ENCODE results near the gene GDF15.

Gene GDF15

GRCh38 chr19:18420930-18421329, 35.0 kb downstream of the GDF15 start:
- DNase-seq = no peak

- no peak for DNase-seq
Observed at GRCh38 chr19:18421371-18421959, 35.5 kb downstream of the GDF15 start.

GRCh38 chr19:18422530-18423191, 36.7 kb downstream of the GDF15 start:
- no peak for DNase-seq

- DNase-seq = no peak
Observed at GRCh38 chr19:18423258-18424020, 37.5 kb downstream of the GDF15 start.

- no peak for DNase-seq
Observed at GRCh38 chr19:18424122-18424889, 38.3 kb downstream of the GDF15 start.

GRCh38 chr19:18424890-18425514, 39.0 kb downstream of the GDF15 start:
- no peak for DNase-seq

- no peak for DNase-seq
Observed at GRCh38 chr19:18425515-18426415, 39.8 kb downstream of the GDF15 start.

GRCh38 chr19:18426416-18426767, 40.4 kb downstream of the GDF15 start:
- DNase-seq = no peak

GRCh38 chr19:18427080-18427742, 41.3 kb downstream of the GDF15 start:
- DNase-seq = no peak

GRCh38 chr19:18427743-18428113, 41.8 kb downstream of the GDF15 start:
- DNase-seq = no peak

GRCh38 chr19:18428173-18428786, 42.3 kb downstream of the GDF15 start:
- no peak for DNase-seq

- DNase-seq = no peak
Observed at GRCh38 chr19:18428787-18429674, 43.1 kb downstream of the GDF15 start.

GRCh38 chr19:18429717-18430416, 43.9 kb downstream of the GDF15 start:
- no peak for DNase-seq

GRCh38 chr19:18430417-18431144, 44.6 kb downstream of the GDF15 start:
- DNase-seq = no peak

GRCh38 chr19:18431351-18432197, 45.6 kb downstream of the GDF15 start:
- no peak for DNase-seq

GRCh38 chr19:18432275-18433014, 46.5 kb downstream of the GDF15 start:
- no peak for DNase-seq

All from GDM1 (cell line).